GM21515 (cell line): ENCODE data around the gene BAHCC1.

Source experiments
- ATAC-seq: cut with Tn5 transposase; IDR thresholded peaks from one replicate; pipeline ENCODE4 v1.9.1; 2021; ENCODE audit not compliant: unreplicated experiment

Gene BAHCC1

GRCh38 chr17:81440051-81440471 is 44.8 kb downstream of the BAHCC1 start:
- ATAC-seq: no peak

GRCh38 chr17:81440511-81441244 is 45.4 kb downstream of the BAHCC1 start:
- ATAC-seq: no peak

- ATAC-seq: no peak
These were observed 47.5 kb downstream of the BAHCC1 start for GRCh38 chr17:81442791-81443190.

- ATAC-seq: no peak
These were observed 48.0 kb downstream of the BAHCC1 start for GRCh38 chr17:81443269-81443668.

GRCh38 chr17:81444610-81445339 is 49.5 kb downstream of the BAHCC1 start:
- no peak for ATAC-seq

GRCh38 chr17:81445642-81446503 is 50.6 kb downstream of the BAHCC1 start:
- no peak for ATAC-seq

- no peak for ATAC-seq
These were observed 52.2 kb downstream of the BAHCC1 start for GRCh38 chr17:81447331-81447933.

- ATAC-seq: no peak
These were observed 53.2 kb downstream of the BAHCC1 start for GRCh38 chr17:81448442-81448841.

- no peak for ATAC-seq
These were observed 53.7 kb downstream of the BAHCC1 start for GRCh38 chr17:81448950-81449349.

- ATAC-seq: no peak
These were observed 54.1 kb downstream of the BAHCC1 start for GRCh38 chr17:81449351-81449750.

GRCh38 chr17:81451823-81452222 is 56.6 kb downstream of the BAHCC1 start:
- ATAC-seq: no peak

GRCh38 chr17:81452551-81452950 is 57.3 kb downstream of the BAHCC1 start:
- no peak for ATAC-seq

- ATAC-seq: no peak
These were observed 57.8 kb downstream of the BAHCC1 start for GRCh38 chr17:81453076-81453475.

- no peak for ATAC-seq
These were observed 58.5 kb downstream of the BAHCC1 start for GRCh38 chr17:81453712-81454111.

GRCh38 chr17:81454473-81454872 is 59.2 kb downstream of the BAHCC1 start:
- no peak for ATAC-seq

- no peak for ATAC-seq
These were observed 60.1 kb downstream of the BAHCC1 start for GRCh38 chr17:81455387-81455786.

GRCh38 chr17:81456091-81456490 is 60.8 kb downstream of the BAHCC1 start:
- no peak for ATAC-seq

- ATAC-seq: no peak
These were observed 61.5 kb downstream of the BAHCC1 start for GRCh38 chr17:81456798-81457197.

- ATAC-seq: no peak
These were observed 62.1 kb downstream of the BAHCC1 start for GRCh38 chr17:81457401-81457800.

GRCh38 chr17:81457917-81458555 is 62.8 kb downstream of the BAHCC1 start:
- ATAC-seq: no peak

GRCh38 chr17:81458628-81459027 is 63.4 kb downstream of the BAHCC1 start:
- ATAC-seq: no peak
